Measurements from ENCODE around the gene IKZF1.

- no peak for TF ChIP-seq CTCF (IDR thresholded peaks at IDR 0.05; ENCODE audit: low read length)
- no peak for TF ChIP-seq EZH2 (optimal IDR thresholded peaks at IDR 0.05; ENCODE audit: low read depth, low read length)
Measured at GRCh38 chr7:50387351-50387750, 82.8 kb downstream of the IKZF1 start.

Measured in MM.1S (cell line).